SHP77 (cell line): ENCODE results near the gene POU2F3.
"Not testable (repeated sequence)": the region's sequence is repeated elsewhere in the genome, so short reads cannot be mapped to it uniquely, and the experiment has no call there.

Experiments
- DNase-seq, 2 experiments: peaks; one replicate each; lab custom pipeline; 2025; lab: John Stamatoyannopoulos, UW

POU2F3 gene

GRCh38 chr11:120253377-120253776, 13.4 kb downstream of the POU2F3 start:
- DNase-seq = not testable (repeated sequence)

DNA sequence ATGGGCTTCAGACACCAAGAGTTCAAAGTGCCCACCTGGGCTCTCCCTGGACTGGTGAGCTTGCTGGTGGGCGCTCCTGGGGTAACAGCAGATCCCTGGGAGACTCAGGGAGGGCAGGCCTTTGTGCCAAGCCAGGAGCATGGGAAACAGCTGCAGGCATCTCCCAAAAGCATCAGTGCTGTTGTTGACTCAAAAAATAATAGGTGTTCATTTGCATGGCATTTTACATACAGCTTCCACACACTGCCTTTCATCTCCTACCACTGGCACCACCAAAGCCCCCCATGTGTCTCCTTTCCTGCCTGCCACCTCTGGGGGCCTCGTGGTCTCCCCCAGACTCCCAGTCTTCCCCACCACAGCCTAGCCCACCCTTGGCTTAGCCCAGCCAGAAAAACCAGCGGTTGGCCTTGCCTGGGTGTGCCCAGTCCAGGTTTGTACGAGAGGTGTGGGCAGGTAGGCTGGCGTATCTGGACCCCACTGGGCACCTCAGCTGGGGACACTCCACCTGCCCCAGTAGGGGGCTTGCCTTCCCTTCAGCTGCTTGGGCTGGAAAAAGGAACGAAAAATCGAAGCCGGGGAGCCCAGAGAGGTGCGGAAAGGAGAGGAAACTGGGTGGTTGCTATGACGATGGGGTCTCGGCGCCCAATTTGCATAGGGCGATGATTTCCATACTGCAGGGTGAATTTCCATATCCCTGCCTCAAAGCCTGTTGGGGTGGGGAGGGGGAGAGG, 15.0 kb downstream of the POU2F3 start:
- no peak for DNase-seq

DNA sequence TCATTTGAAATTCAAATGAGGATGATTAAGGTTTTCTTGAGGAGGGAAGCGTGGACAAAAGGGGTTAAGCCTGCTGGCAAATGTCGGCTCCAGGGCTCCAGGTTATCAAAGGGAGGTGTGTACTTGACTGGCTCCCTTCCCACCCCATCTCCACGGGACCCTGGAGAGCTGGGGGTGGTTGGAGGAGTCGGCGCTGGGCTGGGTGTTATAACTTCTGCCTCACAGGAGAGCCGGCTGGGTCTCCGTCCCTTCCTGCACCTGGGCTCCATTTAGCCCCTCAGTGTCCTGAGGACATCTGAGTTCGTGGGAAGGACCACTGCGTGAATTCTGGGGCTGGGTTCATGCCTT, 15.6 kb downstream of the POU2F3 start:
- no peak for DNase-seq

DNA sequence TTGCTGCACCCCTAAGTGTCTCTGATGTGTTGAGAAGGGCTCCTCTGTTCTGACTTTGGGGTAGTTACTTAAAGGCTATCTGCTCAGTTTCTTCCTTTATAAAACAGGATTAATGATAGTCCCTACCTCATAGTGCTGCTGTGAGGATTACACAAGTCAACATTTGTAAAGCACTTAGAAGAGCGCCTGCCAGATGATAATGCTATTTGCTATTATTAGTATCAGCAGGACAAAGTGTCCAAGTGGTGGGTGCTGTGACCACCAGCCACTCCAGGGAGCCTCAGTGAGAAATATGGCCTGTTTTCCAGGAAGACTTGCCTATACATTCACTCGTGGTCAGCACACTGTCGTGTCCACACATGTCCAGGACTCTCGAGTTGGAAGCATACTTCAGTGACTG, 16.2 kb downstream of the POU2F3 start:
- DNase-seq = no peak

DNA sequence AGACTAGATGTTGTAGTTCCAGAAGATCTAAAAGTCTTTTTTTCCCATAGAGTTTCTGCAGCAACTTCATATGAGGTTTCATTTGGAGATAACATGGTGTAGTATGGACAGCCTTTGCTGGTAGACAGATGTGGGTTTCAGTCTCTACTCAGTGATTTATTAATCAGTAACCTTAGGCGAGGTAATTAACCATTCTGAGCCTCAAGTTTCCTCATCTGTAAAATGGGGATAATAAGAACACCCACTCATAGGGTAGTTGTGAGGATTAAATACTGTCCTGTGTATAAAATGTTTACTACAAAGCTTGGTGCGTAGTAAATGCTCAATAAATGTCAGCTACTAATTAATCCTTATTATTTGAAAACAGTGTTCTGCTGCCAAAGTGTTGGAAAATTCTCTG, 16.8 kb downstream of the POU2F3 start:
- DNase-seq = no peak

DNA sequence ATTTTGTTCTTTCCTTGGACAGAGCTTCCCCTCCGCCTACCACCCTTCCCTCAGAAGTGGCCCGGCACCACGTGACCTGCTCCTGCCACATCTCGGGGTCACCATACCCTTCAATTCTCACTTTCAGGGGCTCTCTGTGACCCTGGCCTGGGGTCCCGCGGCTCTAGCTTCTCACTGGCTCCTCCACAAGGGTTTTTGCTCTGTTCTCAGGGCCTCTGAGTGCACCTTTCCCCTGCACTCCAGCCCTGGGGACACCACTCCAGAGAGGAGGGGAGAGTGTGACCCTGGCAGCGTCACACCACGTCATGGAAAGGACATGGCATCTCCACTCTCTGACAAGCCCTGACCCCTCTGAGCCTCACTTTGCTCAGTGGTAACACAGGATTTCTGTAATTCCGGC, 17.4 kb downstream of the POU2F3 start:
- no peak for DNase-seq

DNA sequence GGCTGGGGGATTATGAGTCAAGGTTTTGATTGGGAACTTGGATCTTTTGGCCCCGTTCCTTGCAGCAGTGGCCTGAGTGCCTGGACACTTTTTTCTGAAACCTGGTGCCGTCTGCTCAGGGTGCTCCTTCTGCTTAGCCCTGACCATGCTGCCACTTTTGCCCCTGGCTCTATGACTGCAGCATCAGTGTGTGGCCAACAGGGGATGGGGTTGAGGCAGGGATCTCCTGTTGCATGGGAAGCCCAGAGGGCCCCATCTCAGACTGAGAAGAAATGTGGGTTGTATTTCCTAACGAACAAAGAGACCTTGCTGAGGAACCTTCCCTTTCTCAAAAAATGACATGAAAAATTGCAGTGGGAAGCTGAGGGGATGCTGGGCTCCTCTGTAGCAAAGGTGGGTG, 18.7 kb downstream of the POU2F3 start:
- DNase-seq = no peak

DNA sequence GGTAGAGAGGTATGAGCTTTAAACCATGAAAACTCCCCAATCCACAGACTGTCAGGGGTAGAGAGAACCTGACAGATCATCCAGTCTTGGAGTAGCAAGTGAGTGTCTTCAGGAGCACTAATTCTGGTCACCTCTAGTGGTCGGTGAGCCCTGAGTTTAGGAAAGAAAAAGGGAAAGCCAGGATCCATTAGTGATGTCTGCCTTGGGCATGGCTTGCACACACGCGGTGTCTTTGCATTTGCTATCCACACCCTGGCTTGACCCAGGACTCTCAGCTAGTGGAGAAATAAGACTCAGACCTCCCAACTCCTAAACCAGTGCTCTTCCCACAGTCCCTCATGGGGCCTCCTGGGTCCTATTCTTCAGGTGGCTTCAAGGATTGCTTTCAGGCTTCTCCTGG, 19.3 kb downstream of the POU2F3 start:
- DNase-seq = no peak

- no peak for DNase-seq
These were observed 20.1 kb downstream of the POU2F3 start for GRCh38 chr11:120259988-120260565.

DNA sequence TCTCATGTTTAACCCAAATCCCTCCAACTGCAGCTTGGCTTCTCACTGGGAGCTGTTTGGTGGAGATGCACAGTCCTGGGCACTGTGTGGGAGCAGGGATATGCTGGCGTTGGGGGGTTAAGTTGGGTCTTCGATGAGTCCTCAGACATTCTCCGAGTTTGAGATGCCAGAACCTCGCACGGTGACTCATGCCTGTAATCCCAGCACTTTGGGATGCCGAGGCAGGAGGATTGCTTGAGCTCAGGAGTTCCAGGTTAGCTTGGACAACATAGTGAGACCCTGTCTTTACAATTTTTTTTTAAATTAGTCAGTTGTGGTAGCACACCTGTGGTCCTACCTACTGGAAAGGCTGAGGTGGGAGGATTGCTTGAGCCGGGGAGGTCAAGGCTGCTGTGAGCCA, 20.7 kb downstream of the POU2F3 start:
- no peak for DNase-seq

DNA sequence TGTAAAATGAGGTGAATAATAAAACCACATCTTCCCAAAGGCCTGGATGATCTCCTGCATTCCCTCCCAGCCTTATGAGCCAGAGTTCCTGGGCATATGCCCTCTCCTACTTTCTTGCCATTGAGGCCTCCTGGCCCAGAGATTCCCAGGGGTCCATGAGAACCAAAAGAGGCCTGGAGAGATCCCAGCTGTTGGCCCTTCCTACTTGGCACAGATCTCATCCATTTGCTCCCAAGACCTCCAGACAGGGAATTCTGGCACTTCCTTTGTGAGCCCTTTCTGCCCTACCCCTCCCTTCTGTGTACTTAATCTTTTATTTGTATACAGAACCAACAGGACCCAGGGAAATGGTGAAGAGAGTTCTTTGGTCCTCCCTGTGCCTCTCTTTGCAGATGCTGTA, 21.4 kb downstream of the POU2F3 start:
- DNase-seq = no peak

DNA sequence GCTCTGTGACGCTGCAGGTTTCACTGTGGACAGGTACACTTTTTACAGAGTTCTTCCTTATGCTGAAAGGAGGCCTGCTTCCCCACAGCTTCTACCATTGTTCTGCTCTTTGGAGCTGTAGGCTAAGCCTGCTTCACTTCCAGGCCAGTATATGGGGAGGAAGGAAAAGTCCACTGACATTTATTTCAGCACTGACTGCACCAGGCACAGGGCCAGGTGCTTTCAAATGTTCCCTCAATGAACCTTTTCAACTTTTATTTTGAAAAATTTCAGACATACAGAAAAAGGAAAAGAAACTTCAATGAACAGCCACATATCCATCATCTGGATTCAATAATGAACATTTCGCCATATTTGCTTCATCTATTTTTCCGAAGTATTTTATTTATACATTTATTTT, 22.0 kb downstream of the POU2F3 start:
- DNase-seq = no peak

- no peak for DNase-seq
These were observed 27.4 kb downstream of the POU2F3 start for GRCh38 chr11:120267319-120267718.

- no peak for DNase-seq
These were observed 28.7 kb downstream of the POU2F3 start for GRCh38 chr11:120268686-120269085.

GRCh38 chr11:120270386-120270785, 30.4 kb downstream of the POU2F3 start:
- no peak for DNase-seq

- no peak for DNase-seq
These were observed 31.7 kb downstream of the POU2F3 start for GRCh38 chr11:120271672-120272071.

GRCh38 chr11:120272303-120272702, 32.4 kb downstream of the POU2F3 start:
- DNase-seq = no peak

DNA sequence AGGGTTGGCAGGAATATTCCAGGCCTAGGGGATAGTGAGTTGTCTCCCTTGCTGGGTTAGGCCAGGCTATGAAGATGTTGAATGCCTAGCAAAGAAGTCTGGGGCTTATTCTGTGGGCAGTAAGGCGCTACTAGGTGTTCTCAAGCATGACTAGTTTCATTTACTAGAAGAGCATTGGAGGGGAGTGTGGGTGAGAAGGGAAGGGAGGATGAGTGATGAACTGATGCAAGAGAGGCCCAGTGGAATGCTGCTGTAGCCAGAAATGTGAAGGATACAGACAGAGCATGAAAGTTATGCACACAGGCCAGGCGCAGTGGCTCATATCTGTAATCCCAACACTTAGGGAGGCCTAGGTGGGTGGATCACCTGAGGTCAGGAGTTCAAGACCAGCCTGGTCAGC, 33.5 kb downstream of the POU2F3 start:
- DNase-seq = no peak

DNA sequence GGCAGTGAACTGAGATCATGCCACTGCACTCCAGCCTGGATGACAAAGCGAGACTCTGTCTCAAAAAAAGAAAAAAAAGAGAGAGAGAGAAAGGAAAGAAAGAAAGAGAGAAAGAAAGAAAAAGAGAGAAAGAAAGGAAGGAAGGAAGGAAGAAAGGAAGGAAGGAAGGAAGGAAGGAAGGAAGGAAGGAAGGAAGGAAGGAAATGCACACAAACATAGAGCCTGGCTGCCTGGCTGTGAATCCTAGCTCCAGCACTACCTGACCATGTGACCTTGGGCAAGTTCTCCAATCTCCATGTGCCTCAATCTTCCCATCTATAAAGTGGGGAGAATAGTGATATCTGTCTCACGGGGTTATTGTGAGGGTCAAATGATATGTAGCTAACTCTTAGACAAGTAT, 34.0 kb downstream of the POU2F3 start:
- not testable (repeated sequence) for DNase-seq

DNA sequence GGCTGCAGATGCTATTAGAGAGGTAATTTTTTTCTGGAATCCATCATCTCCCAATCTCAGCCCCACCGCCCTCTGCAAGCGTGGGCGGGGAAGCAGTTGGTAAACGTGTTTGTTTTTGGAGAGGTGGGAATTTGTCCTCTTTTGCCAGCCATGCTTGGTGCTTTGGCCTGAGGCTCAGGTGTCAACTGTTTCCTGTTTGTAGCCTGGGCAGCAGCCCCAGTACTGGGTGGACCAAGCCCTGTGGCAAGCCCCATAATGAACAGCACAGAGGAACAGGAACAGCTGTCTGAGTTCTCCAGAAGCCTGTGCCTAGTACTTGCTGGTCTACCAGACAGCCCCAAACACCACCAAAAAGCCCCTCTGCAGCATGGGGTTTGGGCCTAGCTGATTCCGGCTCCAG, 39.6 kb downstream of the POU2F3 start:
- DNase-seq = no peak

DNA sequence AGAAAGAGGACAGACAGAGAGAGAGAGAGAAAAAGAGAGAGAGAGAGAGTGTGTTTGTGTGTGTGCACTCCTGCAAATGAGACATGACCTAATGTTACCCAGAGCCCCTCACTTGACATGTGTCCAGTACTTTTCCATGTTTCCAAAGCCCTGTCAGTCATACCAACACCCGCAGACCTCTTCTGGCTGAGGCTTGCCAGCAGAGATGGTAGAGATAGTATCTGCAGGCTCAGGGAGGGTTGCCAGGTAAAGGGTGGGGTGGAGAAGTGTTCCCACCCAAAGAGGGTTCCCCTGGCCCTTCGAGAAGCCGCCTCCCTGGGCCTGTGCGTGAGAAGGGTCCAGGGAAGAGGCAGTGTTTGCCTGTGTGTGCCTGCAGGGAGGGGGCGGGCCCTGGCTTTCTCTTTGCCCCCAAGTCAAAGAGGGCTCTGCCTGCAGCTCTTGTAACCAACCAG, 40.7 kb downstream of the POU2F3 start:
- DNase-seq = no peak

- DNase-seq = no peak
These were observed 41.3 kb downstream of the POU2F3 start for GRCh38 chr11:120281143-120281795.

DNA sequence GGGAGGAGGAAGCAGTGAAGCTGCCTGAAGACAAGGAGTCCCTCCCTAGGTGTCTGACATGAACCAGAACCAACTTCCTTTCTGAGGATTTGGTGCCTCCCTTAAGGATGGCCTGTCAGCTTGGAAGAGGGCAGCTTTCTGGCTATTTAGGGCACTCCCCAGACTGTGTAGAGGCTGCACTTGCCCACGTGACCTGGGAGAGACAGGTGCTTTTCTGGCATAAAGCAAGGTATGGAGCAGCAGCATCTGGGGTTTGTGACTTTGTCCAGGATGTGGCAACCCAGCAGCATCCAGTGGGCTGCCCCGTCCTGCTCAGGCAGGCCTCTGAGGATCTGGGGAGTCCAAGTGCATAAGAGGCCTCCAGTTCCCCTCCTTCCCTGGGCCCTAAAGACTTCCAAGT, 43.2 kb downstream of the POU2F3 start:
- no peak for DNase-seq

- DNase-seq = no peak
These were observed 44.3 kb downstream of the POU2F3 start for GRCh38 chr11:120284272-120284671.
